GM23338 (cell line): ENCODE data around the gene VMP1. TPM values are rescaled to one million over a fixed set of nuclear protein-coding genes. Genes with fewer than 3 reads are reported as not detected.

Experiments used
- ATAC-seq: fragments of 200-7000 bp; cut with Tn5 transposase; 3 replicates; pipeline ENCODE4 v1.9.1; 2020
- DNase-seq: peaks from one replicate; pipeline ENCODE4 v3.0.0-alpha.2; 2015; ENCODE audit warnings: low spot score
- H2AFZ ChIP-seq: fragments of 200-600 bp; sonication (generic); 2 replicates; pipeline ENCODE4 v1.8.0; 2016; ENCODE audit warnings: antibody characterized with exemption, mild to moderate bottlenecking, moderate library complexity
- H3F3A ChIP-seq: fragments of 200-600 bp; sonication (generic); replicated peaks from 2 replicates; pipeline ENCODE4 v1.8.0; 2017; ENCODE audit warnings: antibody characterized with exemption, mixed run types, low read depth
- H3K27ac ChIP-seq: fragments of 200-600 bp; sonication (generic); 2 replicates; pipeline ENCODE4 v1.6.1; 2016; ENCODE audit warnings: low read depth
- H3K27me3 ChIP-seq: fragments of 200-600 bp; sonication (generic); 2 replicates; pipeline ENCODE4 v1.8.0; 2016; ENCODE audit warnings: mild to moderate bottlenecking, mixed run types, moderate library complexity; ENCODE audit not compliant: insufficient read depth
- H3K36me3 ChIP-seq: fragments of 200-600 bp; sonication (generic); 2 replicates; pipeline ENCODE4 v1.8.0; 2016; ENCODE audit warnings: mild to moderate bottlenecking; ENCODE audit not compliant: insufficient read depth
- H3K4me1 ChIP-seq: fragments of 200-600 bp; sonication (generic); 2 replicates; pipeline ENCODE4 v1.8.0; 2016; ENCODE audit warnings: mild to moderate bottlenecking, moderate library complexity; ENCODE audit not compliant: insufficient read depth
- H3K4me2 ChIP-seq: fragments of 200-600 bp; sonication (generic); 2 replicates; pipeline ENCODE4 v1.7.1; 2017; ENCODE audit warnings: mixed run types
- H3K4me3 ChIP-seq: fragments of 200-600 bp; sonication (generic); 2 replicates; pipeline ENCODE4 v1.6.1; 2016; ENCODE audit warnings: mixed run types
- H3K79me2 ChIP-seq: fragments of 200-600 bp; sonication (generic); replicated peaks from 2 replicates; pipeline ENCODE4 v1.8.0; 2017; ENCODE audit warnings: mild to moderate bottlenecking; ENCODE audit not compliant: insufficient read depth
- H3K9me2 ChIP-seq: fragments of 200-600 bp; sonication (generic); 2 replicates; pipeline ENCODE4 v1.8.0; 2017; ENCODE audit not compliant: insufficient read depth
- H4K20me1 ChIP-seq: fragments of 200-600 bp; sonication (generic); replicated peaks from 2 replicates; pipeline ENCODE4 v1.8.0; 2017; ENCODE audit warnings: mild to moderate bottlenecking; ENCODE audit not compliant: insufficient read depth
- H3K27ac Mint-ChIP-seq: 2 replicates; pipeline ENCODE4 v1.8.0; 2020; ENCODE audit warnings: inconsistent platforms, mild to moderate bottlenecking, moderate library complexity, mixed read lengths
- H3K27me3 Mint-ChIP-seq: 3 replicates; pipeline ENCODE4 v1.8.0; 2022; ENCODE audit warnings: low read depth, mild to moderate bottlenecking, moderate library complexity, mixed read lengths, inconsistent platforms; ENCODE audit not compliant: insufficient read depth, poor library complexity
- H3K36me3 Mint-ChIP-seq: 3 replicates; pipeline ENCODE4 v1.8.0; 2021; ENCODE audit warnings: low read depth, mild to moderate bottlenecking, inconsistent platforms, moderate library complexity, mixed read lengths
- H3K4me1 Mint-ChIP-seq: 3 replicates; pipeline ENCODE4 v1.8.0; 2020; ENCODE audit warnings: mild to moderate bottlenecking, inconsistent platforms, mixed read lengths
- H3K4me3 Mint-ChIP-seq: 3 replicates; pipeline ENCODE4 v1.8.0; 2021; ENCODE audit warnings: moderate library complexity, mild to moderate bottlenecking, inconsistent platforms, mixed read lengths
- H3K9me3 Mint-ChIP-seq: 3 replicates; pipeline ENCODE4 v1.8.0; 2020; ENCODE audit warnings: moderate library complexity, mild to moderate bottlenecking, inconsistent platforms, mixed read lengths
- CTCF ChIP-seq, 2 experiments: fragments of 200-600 bp in 1 of 2; sonication (generic) in 1 of 2; conservative IDR thresholded peaks; 2 replicates each; pipeline versions ENCODE4 v1.5.1 to v1.6.1; 2016 to 2017; ENCODE audit warnings: antibody characterized with exemption in 2 of 2, low read depth in 2 of 2, mild to moderate bottlenecking in 2 of 2, moderate library complexity in 1 of 2
- ETS1 ChIP-seq: IDR thresholded peaks from 2 replicates; pipeline ENCODE4 v1.6.1; 2016; ENCODE audit warnings: antibody characterized with exemption
- EZH2 ChIP-seq: fragments of 200-600 bp; sonication (generic); IDR thresholded peaks from one replicate; pipeline ENCODE4 v1.8.0; 2017; ENCODE audit warnings: antibody characterized with exemption, mild to moderate bottlenecking, low read depth; ENCODE audit not compliant: unreplicated experiment
- EZH2phosphoT487 ChIP-seq: fragments of 200-600 bp; sonication (generic); IDR thresholded peaks from one replicate; pipeline ENCODE4 v1.8.1; 2018; ENCODE audit warnings: antibody characterized with exemption; ENCODE audit not compliant: unreplicated experiment
- NANOG ChIP-seq: IDR thresholded peaks from 2 replicates; pipeline ENCODE4 v1.6.1; 2016; ENCODE audit warnings: antibody characterized with exemption, borderline replicate concordance
- POLR2AphosphoS5 ChIP-seq: IDR thresholded peaks from 2 replicates; pipeline ENCODE4 v1.6.1; 2016; ENCODE audit warnings: antibody characterized with exemption, low read depth
- REST ChIP-seq: IDR thresholded peaks from one replicate; pipeline ENCODE4 v1.6.1; 2018; ENCODE audit warnings: antibody characterized with exemption; ENCODE audit not compliant: unreplicated experiment
- ZNF331 ChIP-seq: fragments of 250-450 bp; sonication (Bioruptor Pico); IDR thresholded peaks from 2 replicates; pipeline ENCODE4 v1.5.0; 2020; ENCODE audit warnings: low read depth, mild to moderate bottlenecking, moderate library complexity
- polyA plus RNA-seq: library from polyadenylated mRNA; unstranded; fragments of >200 nt; fragmentation: Nextera tagmentation; extraction: Ambion mirVana; gene quantifications from 2 replicates; pipeline ENCODE4 v1.2.1, GENCODE V29; 2016
- total RNA-seq: library from RNA; depleted of rRNA; stranded (reverse); fragments of >200 nt; shearing (Covaris generic); gene quantifications from 2 replicates; pipeline ENCODE4 v1.2.3, GENCODE V29; 2014
- TF ChIP-seq, protein P1 (sequence below): fragments of 250-450 bp; sonication (Bioruptor Pico); IDR thresholded peaks from 2 replicates; pipeline ENCODE4 v1.5.0; 2020; ENCODE audit warnings: mild to moderate bottlenecking, moderate library complexity

The VMP1 gene
- total and polyA plus RNA-seq, 2 experiments from 2014 or later = 70.1 to 112 TPM

DNA sequence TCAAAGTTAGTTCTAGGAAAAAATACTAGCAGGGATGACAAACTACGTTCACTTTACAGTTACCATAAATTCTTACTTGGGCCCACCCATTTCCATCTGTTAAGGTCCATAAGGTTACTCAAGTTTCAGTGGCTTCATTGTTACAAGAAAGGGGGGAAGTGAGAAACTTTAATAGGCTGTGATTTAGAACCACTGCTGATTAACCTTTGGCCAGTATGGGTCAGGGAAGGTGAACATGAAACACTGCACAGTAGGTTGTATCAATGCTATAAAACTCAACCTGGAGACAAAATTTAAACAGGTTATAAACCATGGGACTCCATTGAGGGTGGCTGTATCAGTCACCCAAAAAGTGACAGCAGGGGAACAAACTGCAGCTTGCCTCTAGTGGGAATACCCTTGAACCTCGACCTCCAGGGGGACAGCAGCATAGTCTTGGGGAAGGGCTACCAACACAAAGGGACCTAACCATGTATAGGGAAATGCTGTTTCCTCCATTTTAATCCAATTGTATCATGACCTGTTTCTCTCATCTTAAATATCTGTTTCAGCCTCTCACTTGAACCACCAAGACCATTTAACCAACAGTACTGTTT lies 10.7 kb upstream of the VMP1 start (continued):
- TF ChIP-seq, protein P1, sequence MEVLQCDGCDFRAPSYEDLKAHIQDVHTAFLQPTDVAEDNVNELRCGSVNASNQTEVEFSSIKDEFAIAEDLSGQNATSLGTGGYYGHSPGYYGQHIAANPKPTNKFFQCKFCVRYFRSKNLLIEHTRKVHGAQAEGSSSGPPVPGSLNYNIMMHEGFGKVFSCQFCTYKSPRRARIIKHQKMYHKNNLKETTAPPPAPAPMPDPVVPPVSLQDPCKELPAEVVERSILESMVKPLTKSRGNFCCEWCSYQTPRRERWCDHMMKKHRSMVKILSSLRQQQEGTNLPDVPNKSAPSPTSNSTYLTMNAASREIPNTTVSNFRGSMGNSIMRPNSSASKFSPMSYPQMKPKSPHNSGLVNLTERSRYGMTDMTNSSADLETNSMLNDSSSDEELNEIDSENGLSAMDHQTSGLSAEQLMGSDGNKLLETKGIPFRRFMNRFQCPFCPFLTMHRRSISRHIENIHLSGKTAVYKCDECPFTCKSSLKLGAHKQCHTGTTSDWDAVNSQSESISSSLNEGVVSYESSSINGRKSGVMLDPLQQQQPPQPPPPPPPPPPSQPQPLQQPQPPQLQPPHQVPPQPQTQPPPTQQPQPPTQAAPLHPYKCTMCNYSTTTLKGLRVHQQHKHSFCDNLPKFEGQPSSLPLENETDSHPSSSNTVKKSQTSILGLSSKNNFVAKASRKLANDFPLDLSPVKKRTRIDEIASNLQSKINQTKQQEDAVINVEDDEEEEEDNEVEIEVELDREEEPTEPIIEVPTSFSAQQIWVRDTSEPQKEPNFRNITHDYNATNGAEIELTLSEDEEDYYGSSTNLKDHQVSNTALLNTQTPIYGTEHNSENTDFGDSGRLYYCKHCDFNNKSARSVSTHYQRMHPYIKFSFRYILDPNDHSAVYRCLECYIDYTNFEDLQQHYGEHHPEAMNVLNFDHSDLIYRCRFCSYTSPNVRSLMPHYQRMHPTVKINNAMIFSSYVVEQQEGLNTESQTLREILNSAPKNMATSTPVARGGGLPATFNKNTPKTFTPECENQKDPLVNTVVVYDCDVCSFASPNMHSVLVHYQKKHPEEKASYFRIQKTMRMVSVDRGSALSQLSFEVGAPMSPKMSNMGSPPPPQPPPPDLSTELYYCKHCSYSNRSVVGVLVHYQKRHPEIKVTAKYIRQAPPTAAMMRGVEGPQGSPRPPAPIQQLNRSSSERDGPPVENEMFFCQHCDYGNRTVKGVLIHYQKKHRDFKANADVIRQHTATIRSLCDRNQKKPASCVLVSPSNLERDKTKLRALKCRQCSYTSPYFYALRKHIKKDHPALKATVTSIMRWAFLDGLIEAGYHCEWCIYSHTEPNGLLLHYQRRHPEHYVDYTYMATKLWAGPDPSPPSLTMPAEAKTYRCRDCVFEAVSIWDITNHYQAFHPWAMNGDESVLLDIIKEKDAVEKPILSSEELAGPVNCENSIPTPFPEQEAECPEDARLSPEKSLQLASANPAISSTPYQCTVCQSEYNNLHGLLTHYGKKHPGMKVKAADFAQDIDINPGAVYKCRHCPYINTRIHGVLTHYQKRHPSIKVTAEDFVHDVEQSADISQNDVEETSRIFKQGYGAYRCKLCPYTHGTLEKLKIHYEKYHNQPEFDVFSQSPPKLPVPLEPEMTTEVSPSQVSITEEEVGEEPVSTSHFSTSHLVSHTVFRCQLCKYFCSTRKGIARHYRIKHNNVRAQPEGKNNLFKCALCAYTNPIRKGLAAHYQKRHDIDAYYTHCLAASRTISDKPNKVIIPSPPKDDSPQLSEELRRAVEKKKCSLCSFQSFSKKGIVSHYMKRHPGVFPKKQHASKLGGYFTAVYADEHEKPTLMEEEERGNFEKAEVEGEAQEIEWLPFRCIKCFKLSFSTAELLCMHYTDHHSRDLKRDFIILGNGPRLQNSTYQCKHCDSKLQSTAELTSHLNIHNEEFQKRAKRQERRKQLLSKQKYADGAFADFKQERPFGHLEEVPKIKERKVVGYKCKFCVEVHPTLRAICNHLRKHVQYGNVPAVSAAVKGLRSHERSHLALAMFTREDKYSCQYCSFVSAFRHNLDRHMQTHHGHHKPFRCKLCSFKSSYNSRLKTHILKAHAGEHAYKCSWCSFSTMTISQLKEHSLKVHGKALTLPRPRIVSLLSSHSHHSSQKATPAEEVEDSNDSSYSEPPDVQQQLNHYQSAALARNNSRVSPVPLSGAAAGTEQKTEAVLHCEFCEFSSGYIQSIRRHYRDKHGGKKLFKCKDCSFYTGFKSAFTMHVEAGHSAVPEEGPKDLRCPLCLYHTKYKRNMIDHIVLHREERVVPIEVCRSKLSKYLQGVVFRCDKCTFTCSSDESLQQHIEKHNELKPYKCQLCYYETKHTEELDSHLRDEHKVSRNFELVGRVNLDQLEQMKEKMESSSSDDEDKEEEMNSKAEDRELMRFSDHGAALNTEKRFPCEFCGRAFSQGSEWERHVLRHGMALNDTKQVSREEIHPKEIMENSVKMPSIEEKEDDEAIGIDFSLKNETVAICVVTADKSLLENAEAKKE (CRISPR knock-in tag) = no peak

DNA sequence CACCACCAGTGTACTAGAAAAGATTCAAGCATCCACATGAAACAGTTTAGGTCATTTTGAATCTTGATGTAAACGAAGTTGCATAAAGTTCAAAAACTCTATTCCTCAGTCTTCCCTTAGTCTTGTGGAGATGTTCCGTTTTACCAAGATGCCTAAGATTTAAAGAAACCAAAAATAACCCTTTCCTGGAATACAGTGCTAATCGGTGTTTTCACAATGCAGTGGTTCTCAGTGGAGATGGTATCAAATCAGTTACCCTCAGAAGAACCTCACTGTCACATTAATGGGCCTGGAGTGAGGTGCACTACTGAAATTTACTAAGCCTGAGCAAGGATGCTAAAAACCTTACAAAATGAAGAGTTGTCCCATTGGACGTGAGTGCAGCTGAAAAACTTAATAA lies 9.3 kb upstream of the VMP1 start:
- peaks cover 19% of the 10 kb centered on the region for H3F3A ChIP-seq
- Mint-ChIP-seq H3K4me3 (no peak overlapping the region), H3K4me1 (peaks cover 13% of the 10 kb centered on the region), H3K27ac (no peak overlapping the region), H3K9me3 (no peaks in the 10 kb centered on the region), H3K27me3 (peaks cover 5% of the 10 kb centered on the region), H3K36me3 (peaks cover 67% of the 10 kb centered on the region)
- H3K27me3 ChIP-seq = no peaks in the 10 kb centered on the region
- peaks cover 86% of the 10 kb centered on the region for H4K20me1 ChIP-seq
- peaks cover 34% of the 10 kb centered on the region for H3K36me3 ChIP-seq
- no peak overlapping the region for H3K4me3 ChIP-seq
- peaks cover 98% of the 10 kb centered on the region for H3K79me2 ChIP-seq
- ATAC-seq (no peak), DNase-seq (no peak)
- H3K27ac ChIP-seq = no peak overlapping the region
- no peak overlapping the region for H3K4me2 ChIP-seq
- H2AFZ ChIP-seq = no peak overlapping the region
- peaks cover 16% of the 10 kb centered on the region for H3K4me1 ChIP-seq
- no peaks in the 10 kb centered on the region for H3K9me2 ChIP-seq
- no peak for TF ChIP-seq EZH2
- TF ChIP-seq ZNF331 (CRISPR knock-in tag) = no peak
- TF ChIP-seq ETS1 = no peak
- no peak for TF ChIP-seq POLR2AphosphoS5
- TF ChIP-seq REST = no peak
- no peak for TF ChIP-seq CTCF (conservative IDR thresholded peaks at IDR 0.05; ENCODE audit: low read depth in 2 of 2)
- no peak for TF ChIP-seq NANOG
- no peak for TF ChIP-seq EZH2phosphoT487
